Measurements from ENCODE around the gene TMEM250. TPM values are rescaled to one million over a fixed set of nuclear protein-coding genes. Genes with fewer than 3 reads are reported as not detected.

TMEM250 gene, protein sequence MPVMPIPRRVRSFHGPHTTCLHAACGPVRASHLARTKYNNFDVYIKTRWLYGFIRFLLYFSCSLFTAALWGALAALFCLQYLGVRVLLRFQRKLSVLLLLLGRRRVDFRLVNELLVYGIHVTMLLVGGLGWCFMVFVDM
- 10 to 100 TPM; 34.1 to 39.3 TPM for total RNA-seq

GRCh38 chr9:136118320-136119060, at the start of gene TMEM250:
TSS of gene TMEM250 (minus strand) at chr9:136118875. CDS start at chr9:136116900, 1,975 bp downstream.

GRCh38 chr9:136095070-136096058, 23.3 kb downstream of the TMEM250 start, which contains the start of gene NACC2:
TSS of gene NACC2 (minus strand) at chr9:136095289. CDS start at chr9:136050521, 44,768 bp downstream.

Other genes starting within 250 kb of the TMEM250 start
- gene CAMSAP1, start 211.3 kb downstream of the TMEM250 start, total RNA-seq = 10 to 100 TPM; 17.2 to 22.0 TPM
- 10 to 100 TPM; 29.3 to 34.6 TPM for gene UBAC1, start 157.5 kb downstream of the TMEM250 start, total RNA-seq
- 10 to 100 TPM; 21.0 to 22.7 TPM for gene NACC2, start 23.6 kb downstream of the TMEM250 start, total RNA-seq
- gene LHX3, start 86.3 kb upstream of the TMEM250 start, total RNA-seq = not detected
- gene QSOX2, start 126.9 kb upstream of the TMEM250 start, total RNA-seq = 10 to 100 TPM in 1 of 2 donors, 1 to 10 TPM in 1; 9.6 to 12.3 TPM
- not detected for gene CCDC187, start 185.2 kb upstream of the TMEM250 start, total RNA-seq
- 10 to 100 TPM; 19.3 to 24.6 TPM for gene GPSM1, start 208.7 kb upstream of the TMEM250 start, total RNA-seq
- 1 to 10 TPM; 5.3 to 5.5 TPM for gene DNLZ, start 244.9 kb upstream of the TMEM250 start, total RNA-seq